Keratinocyte (primary cell): ENCODE measurements around the gene ADD2. TPM values are rescaled to one million over a fixed set of nuclear protein-coding genes. Genes with fewer than 3 reads are reported as not detected.

ENCODE experiments used
- DNase-seq: peaks from one replicate; pipeline ENCODE4 v3.0.0-alpha.2; 2011; ENCODE audit warnings: low read depth, missing footprints, low spot score
- FAIRE-seq: peaks from 2 replicates; lab custom pipeline; 2011; peaks lifted over from hg19 to GRCh38; lab: Jason Lieb, UNC
- H2AFZ ChIP-seq: 2 replicates; pipeline ENCODE4 v1.6.0; 2012; ENCODE audit warnings: low read length, control low read depth, inconsistent platforms; ENCODE audit not compliant: control insufficient read depth
- H3K27ac ChIP-seq: 2 replicates; pipeline ENCODE4 v1.5.1; 2011; ENCODE audit warnings: low read length; ENCODE audit not compliant: control insufficient read depth, insufficient read depth
- H3K27me3 ChIP-seq: 3 replicates; pipeline ENCODE4 v1.6.0; 2011; ENCODE audit warnings: low read length; ENCODE audit not compliant: control insufficient read depth, insufficient read depth; ENCODE audit errors: extremely low read depth
- H3K36me3 ChIP-seq, 2 experiments: 2 replicates in 1 of 2; 3 replicates in 1 of 2; pipeline ENCODE4 v1.5.1; 2011; ENCODE audit warnings: low read length in 2 of 2, mild to moderate bottlenecking in 1 of 2; ENCODE audit not compliant: control insufficient read depth in 2 of 2, insufficient read depth in 2 of 2; ENCODE audit errors: extremely low read depth in 1 of 2
- H3K4me1 ChIP-seq: 3 replicates; pipeline ENCODE4 v1.5.1; 2011; ENCODE audit warnings: low read length; ENCODE audit not compliant: control insufficient read depth, insufficient read depth; ENCODE audit errors: extremely low read depth
- H3K4me2 ChIP-seq: 3 replicates; pipeline ENCODE4 v1.6.0; 2011; ENCODE audit warnings: low read depth, low read length; ENCODE audit not compliant: control insufficient read depth, insufficient read depth; ENCODE audit errors: extremely low read depth
- H3K4me3 ChIP-seq, 3 experiments: fragments of 200-600 bp in 1 of 3; sonication (generic) in 1 of 3; 2 replicates in 2 of 3; 3 replicates in 1 of 3; pipeline ENCODE4 v1.5.1; 2011 to 2016; ENCODE audit warnings: low read length in 3 of 3, mild to moderate bottlenecking in 3 of 3, control low read depth in 2 of 3, inconsistent platforms in 1 of 3, low read depth in 1 of 3, mixed read lengths in 1 of 3, mixed run types in 1 of 3, moderate library complexity in 1 of 3; ENCODE audit not compliant: control insufficient read depth in 2 of 3, insufficient read depth in 2 of 3; ENCODE audit errors: extremely low read depth in 1 of 3
- H3K79me2 ChIP-seq: 2 replicates; pipeline ENCODE4 v1.6.0; 2012; ENCODE audit warnings: low read length; ENCODE audit not compliant: control insufficient read depth, insufficient read depth
- H3K9ac ChIP-seq: 3 replicates; pipeline ENCODE4 v1.6.0; 2011; ENCODE audit warnings: low read length; ENCODE audit not compliant: control insufficient read depth, insufficient read depth; ENCODE audit errors: extremely low read depth
- H3K9me1 ChIP-seq: 3 replicates; pipeline ENCODE4 v1.6.0; 2011; ENCODE audit warnings: low read length; ENCODE audit not compliant: control insufficient read depth, insufficient read depth; ENCODE audit errors: extremely low read depth
- H3K9me3 ChIP-seq: 2 replicates; pipeline ENCODE4 v1.5.1; 2012; ENCODE audit warnings: low read depth, low read length; ENCODE audit not compliant: control insufficient read depth
- H4K20me1 ChIP-seq: 3 replicates; pipeline ENCODE4 v1.6.0; 2011; ENCODE audit warnings: low read length; ENCODE audit not compliant: control insufficient read depth, insufficient read depth; ENCODE audit errors: extremely low read depth
- EZH2 ChIP-seq: IDR thresholded peaks from one replicate; pipeline ENCODE4 v1.6.1; 2012; ENCODE audit warnings: inconsistent platforms, mild to moderate bottlenecking, low read length, moderate library complexity
- dilution Hi-C: fragments of 300-500 bp; cut with MboI; formaldehyde crosslinking; loops from one replicate; pipeline ENCODE4 v1.7.0; 2020; ENCODE audit warnings: low sequenced_read_pairs; ENCODE audit not compliant: extremely low pct_ligation_motif_present
- polyA plus RNA-seq, 5 experiments: library from polyadenylated mRNA; depleted of rRNA in 3 of 5; stranded (reverse) in 3 of 5; stranded (forward) in 1 of 5; unstranded in 1 of 5; fragments of >200 nt; gene quantifications; 1 replicate in 1 of 5; 2 replicates in 3 of 5; 3 replicates in 1 of 5; pipeline versions ENCODE4 v1.2.1 to v1.2.3, GENCODE V29; 2011 to 2012; ENCODE audit warnings: missing spikeins in 2 of 5, low read depth in 1 of 5, low replicate concordance in 1 of 5
- TF ChIP-seq, protein P1 (sequence below), 3 experiments: IDR thresholded peaks in 1 of 3; conservative IDR thresholded peaks in 1 of 3; optimal IDR thresholded peaks in 1 of 3; 2 replicates in 2 of 3; 3 replicates in 1 of 3; pipeline versions ENCODE3 to v1.5.1; 2011; ENCODE audit warnings: low read length in 3 of 3, mild to moderate bottlenecking in 3 of 3, moderate library complexity in 2 of 3, control low read depth in 1 of 3, inconsistent platforms in 1 of 3; ENCODE audit not compliant: insufficient read depth in 2 of 3; ENCODE audit errors: extremely low read depth in 1 of 3

The ADD2 gene
- polyA plus RNA-seq, 1 donor (not counting 4 experiments of a cell fraction or from before 2014, with no cell fraction given): 0.05 TPM

DNA sequence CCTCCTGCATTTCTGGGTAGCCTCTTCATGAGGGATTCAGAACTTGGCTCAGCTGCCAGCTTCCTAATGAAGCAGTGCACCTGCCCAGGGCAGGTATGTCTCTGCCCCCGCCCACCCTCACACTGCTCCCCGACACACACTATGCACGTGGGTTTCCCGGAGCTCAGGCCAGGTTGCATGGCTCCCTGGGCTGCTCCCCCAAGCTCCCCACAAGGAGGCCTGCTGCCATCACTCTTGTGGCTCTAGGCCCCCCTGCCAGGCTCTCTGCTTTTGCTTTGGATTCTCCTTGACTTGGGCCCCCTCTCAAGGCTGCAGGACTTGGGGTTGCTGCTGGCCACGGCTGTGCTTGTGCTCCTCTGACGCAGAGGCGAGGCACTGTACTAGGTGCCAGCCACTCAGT lies 43.6 kb downstream of the ADD2 start:
- Histone ChIP-seq H3K36me3 (no peaks in the 10 kb centered on the region), H2AFZ (no peak overlapping the region), H3K9me1 (no peaks in the 10 kb centered on the region), H3K27me3 (no peaks in the 10 kb centered on the region), H3K27ac (no peak overlapping the region), H3K9ac (no peak overlapping the region), H3K9me3 (no peaks in the 10 kb centered on the region), H3K4me3 (no peak overlapping the region), H3K4me2 (no peak overlapping the region), H3K4me1 (peaks cover 6% of the 10 kb centered on the region), H3K79me2 (no peaks in the 10 kb centered on the region), H4K20me1 (no peaks in the 10 kb centered on the region)
- TF ChIP-seq EZH2: no peak
- TF ChIP-seq, protein P1, sequence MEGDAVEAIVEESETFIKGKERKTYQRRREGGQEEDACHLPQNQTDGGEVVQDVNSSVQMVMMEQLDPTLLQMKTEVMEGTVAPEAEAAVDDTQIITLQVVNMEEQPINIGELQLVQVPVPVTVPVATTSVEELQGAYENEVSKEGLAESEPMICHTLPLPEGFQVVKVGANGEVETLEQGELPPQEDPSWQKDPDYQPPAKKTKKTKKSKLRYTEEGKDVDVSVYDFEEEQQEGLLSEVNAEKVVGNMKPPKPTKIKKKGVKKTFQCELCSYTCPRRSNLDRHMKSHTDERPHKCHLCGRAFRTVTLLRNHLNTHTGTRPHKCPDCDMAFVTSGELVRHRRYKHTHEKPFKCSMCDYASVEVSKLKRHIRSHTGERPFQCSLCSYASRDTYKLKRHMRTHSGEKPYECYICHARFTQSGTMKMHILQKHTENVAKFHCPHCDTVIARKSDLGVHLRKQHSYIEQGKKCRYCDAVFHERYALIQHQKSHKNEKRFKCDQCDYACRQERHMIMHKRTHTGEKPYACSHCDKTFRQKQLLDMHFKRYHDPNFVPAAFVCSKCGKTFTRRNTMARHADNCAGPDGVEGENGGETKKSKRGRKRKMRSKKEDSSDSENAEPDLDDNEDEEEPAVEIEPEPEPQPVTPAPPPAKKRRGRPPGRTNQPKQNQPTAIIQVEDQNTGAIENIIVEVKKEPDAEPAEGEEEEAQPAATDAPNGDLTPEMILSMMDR (optimal IDR thresholded peaks at IDR 0.05 in 1 of 3, IDR thresholded peaks at IDR 0.05 in 1 of 3, conservative IDR thresholded peaks at IDR 0.05 in 1 of 3; ENCODE audit: extremely low read depth in 1 of 3, insufficient read depth in 2 of 3, low read length in 3 of 3): no peak
- no peak for DNase-seq
- dilution Hi-C loops: no loop called here
- FAIRE-seq: no peak

GRCh38 chr2:70723286-70723885 lies 44.6 kb downstream of the ADD2 start:
- Histone ChIP-seq H2AFZ (no peak overlapping the region), H3K27me3 (peaks cover 4% of the 10 kb centered on the region), H3K9ac (no peak overlapping the region), H3K4me3 (no peak overlapping the region), H3K36me3 (no peaks in the 10 kb centered on the region), H3K79me2 (no peaks in the 10 kb centered on the region), H3K27ac (no peak overlapping the region), H4K20me1 (no peaks in the 10 kb centered on the region), H3K4me1 (peaks cover 6% of the 10 kb centered on the region), H3K9me1 (no peaks in the 10 kb centered on the region), H3K9me3 (no peaks in the 10 kb centered on the region), H3K4me2 (no peak overlapping the region)
- dilution Hi-C loops: no loop called here
- no peak for TF ChIP-seq EZH2
- TF ChIP-seq, protein P1 (optimal IDR thresholded peaks at IDR 0.05 in 1 of 3, IDR thresholded peaks at IDR 0.05 in 1 of 3, conservative IDR thresholded peaks at IDR 0.05 in 1 of 3; ENCODE audit: extremely low read depth in 1 of 3, insufficient read depth in 2 of 3, low read length in 3 of 3): no peak
- no peak for FAIRE-seq
- DNase-seq: no peak
